ENCODE results near the gene NKD2. TPM values are rescaled to one million over a fixed set of nuclear protein-coding genes. Genes with fewer than 3 reads are reported as not detected.
"Not testable (repeated sequence)": the region's sequence is repeated elsewhere in the genome, so short reads cannot be mapped to it uniquely, and the experiment has no call there.

Gene NKD2, protein sequence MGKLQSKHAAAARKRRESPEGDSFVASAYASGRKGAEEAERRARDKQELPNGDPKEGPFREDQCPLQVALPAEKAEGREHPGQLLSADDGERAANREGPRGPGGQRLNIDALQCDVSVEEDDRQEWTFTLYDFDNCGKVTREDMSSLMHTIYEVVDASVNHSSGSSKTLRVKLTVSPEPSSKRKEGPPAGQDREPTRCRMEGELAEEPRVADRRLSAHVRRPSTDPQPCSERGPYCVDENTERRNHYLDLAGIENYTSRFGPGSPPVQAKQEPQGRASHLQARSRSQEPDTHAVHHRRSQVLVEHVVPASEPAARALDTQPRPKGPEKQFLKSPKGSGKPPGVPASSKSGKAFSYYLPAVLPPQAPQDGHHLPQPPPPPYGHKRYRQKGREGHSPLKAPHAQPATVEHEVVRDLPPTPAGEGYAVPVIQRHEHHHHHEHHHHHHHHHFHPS
- polyA plus RNA-seq (ENCODE audit: insufficient read length in 4 of 4) = 10 to 100 TPM in 3 of 4 donors, 1 to 10 TPM in 1; 7.8 to 25.3 (median 15.1) TPM

DNA sequence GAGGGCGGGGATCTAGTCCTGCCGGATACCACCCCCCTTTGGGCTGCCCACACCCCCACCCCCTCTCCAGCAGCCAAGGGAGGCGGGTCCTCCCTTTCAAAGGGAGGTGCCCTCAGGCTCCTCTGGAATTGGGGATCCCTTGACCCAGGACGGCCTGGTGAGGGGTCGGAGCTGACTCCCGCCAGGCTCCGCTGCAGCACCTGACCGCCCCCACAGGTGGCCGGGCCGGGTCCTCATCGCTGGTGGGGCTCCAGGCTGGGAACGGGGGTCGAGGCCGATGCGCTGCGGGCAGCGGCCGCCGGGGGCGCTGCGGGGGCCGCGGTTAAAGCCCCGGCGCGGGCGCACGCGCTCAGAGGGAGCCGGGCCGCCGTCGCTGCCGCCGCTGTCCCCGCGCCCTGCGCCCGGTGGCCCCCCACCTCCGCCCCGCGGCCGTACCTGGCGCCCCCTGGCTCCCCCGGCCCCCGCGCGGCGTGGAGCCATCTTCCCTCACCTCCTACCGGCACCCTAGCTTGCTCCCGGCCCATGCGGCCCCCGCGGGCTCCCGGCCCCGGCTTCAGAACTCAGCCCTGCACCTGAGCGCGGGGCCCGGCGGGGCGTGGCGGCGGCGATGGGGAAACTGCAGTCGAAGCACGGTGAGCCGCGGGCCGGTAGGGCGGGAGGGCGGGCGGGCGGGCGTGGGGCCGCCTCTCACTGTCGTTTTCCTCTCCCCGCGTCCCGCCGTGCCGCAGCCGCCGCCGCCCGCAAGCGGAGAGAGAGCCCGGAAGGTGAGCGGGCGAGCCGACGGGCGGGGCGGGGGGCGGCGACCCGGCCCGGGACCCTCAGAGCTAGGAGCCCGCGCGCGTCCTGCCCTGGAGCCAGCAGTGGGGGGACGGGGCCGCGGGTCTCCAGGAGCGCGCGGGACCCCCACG is at the start of gene NKD2:
Gene NKD2, plus strand, starts transcription at position 352 of the 908 bp plus-strand sequence. Its CDS starts 256 bp downstream, at position 608.
- no peak for DNase-seq (ENCODE audit: low read depth in 4 of 4, low spot score in 3 of 4)

DNA sequence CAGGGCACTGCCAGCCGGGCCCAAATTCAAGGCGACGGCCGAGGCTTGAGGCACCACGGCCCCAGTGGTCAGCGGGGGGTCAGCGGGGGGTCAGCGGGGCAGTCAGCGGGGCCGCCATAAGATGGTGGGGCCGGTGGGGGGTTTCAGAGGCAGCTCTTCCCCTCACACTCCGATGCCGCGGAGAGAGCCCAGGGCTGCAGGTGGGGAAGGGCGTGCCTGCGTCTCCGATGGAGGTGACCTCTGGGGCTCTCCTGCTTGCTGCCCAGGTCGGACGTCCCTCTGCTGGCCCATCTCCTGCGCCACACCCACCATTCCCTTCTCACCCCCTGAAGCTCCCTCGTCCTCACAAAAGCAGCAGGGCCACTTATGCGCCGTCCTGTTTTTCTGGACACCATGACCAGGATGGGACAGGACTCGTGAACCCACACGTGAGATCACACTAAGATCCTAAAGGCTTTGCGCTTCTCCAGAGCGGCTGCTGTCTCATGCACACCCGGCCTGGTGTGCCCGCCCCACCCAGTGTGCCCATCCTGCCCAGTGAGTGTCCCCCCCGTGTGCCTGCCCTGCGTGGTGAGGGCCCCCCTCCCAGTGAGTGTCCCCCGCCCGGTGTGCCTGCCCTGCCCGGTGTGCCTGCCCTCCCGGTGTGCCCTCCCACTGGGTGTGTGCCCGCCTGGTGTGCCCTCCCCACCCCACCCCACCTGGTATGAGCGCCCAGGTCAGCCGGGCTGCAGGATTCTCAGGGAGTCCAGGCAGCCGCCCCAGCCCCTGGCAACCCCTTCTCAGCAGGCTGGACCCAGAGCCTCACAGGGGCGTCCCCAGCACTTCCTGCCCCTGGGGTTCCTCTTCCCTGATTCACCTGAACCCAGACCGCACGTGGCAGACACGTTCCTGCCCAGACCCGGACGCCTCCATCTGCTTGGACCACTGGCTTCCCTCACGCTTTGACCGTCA is 48.7 kb upstream of the NKD2 start:
- DNase-seq (ENCODE audit: low read depth in 4 of 4, low spot score in 3 of 4) = no peak

DNA sequence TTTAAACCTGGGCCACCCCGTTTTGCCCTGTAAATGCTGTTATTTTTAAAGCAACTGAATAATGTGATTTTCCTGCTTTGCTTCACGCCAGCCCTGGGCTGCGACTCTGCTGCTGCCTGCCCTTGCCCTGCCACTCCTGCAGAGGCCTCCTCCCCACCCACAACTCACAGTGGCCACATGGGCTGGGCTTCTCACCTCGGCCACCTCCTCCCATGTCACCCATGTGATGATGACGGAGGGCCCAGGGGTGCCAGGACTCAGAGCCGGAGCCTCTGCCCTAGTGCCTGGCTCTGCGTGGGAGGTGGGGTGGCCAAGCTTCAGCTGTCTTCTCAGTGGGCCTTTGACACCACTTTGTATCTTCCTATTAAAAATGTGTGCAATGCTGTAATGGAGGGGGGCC is 48.1 kb upstream of the NKD2 start:
- no peak for DNase-seq (ENCODE audit: low read depth in 4 of 4, low spot score in 3 of 4)

DNA sequence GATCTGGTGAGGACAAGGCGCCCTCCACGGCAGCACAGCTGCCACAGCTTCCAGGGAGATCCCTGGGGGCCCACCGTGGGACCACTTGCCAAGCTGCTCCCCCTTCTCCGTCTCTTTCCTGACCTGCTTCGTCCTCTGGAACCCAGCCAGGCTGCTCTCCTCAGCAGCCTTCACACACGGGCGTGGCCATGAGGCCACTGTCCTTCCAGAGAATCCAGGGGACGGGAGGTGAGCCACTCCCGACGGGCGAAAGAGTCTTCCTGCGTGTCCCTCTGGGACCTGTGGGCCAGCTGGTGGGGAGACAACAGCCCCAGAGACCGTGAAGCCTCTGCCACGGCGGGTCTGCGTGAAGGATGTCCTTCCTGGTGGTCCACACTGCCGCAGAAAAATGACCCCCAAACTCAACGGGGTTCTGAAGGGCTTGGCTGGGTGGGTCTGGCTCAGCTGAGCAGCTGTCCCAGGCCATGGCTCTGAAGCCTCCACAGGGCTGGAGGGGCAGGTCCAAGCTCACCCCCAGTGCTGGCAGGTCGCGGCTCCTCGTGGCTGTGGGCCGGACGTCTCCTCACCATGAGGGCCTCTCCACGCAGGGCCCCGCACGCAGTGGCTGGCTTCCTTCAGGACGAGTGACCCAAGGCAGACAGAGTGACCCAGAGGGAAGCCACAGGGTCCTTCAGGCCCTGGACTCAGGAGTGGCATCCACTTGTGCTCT is 47.4 kb upstream of the NKD2 start:
- no peak for DNase-seq (ENCODE audit: low read depth in 4 of 4, low spot score in 3 of 4)

DNA sequence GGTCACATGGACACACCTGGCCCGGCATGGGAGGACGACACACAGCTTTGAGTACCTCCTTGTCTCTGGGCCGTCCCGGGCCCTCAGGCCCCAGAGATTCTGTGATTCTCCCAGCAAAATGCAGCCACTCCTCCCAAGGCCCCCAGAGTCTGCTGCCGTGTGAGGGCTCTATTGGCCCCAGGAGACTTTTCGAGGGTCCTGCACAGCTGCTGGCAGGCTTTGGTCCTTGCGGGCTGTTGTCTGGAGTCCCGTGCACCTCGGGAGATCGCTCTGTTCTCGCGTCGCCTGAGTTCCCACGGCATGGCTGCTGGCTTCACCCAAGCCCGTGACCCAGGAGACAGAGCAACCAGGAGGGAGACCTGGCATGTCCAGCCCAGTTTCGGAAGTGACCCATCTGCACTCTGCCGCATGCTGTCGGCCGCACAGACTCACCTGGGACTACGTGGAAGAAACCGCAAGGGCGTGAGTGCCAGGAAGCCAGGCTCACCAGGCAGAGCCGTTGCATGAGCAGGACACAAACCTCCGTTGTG is 46.8 kb upstream of the NKD2 start:
- DNase-seq (ENCODE audit: low read depth in 4 of 4, low spot score in 3 of 4) = no peak

DNA sequence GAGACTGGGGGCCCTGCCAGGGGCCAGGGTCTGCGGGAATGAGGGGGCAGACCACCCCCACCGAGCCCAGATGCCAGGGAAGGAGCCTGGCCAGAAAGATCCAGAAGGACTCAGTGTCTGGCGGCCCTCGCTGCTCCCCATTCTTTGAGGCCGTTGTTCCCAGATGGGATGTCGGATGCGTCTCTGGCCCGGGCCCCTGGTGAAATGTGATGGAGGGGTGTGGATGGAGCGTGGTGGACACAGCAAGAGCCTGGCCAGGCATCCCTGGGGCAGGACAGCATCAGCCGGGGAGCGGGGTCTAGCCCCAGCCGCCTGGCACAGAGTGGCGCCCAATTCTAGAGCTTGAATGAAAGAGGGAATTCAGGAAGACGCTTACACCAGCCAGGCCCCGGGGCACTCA is 46.2 kb upstream of the NKD2 start:
- DNase-seq (ENCODE audit: low read depth in 4 of 4, low spot score in 3 of 4) = no peak

DNA sequence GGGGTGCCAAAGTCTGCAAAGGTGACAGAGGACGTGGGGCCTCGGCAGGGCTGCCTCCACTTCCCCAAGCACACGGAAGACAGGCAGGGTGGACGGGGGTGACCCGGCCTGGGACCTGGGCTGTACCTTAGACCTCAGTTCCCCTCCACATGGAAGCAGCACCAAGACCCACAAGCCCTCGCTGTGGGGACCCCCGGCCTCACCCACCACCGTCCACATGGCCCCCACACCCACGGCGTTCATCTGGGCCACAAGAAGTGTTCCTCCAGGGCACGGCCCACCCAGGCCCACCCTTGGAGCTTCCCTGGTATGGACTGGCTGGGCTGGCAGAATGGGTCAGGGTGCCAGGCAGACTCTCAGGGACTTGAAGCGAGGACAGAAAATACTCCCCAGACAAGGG is 45.8 kb upstream of the NKD2 start:
- no peak for DNase-seq (ENCODE audit: low read depth in 4 of 4, low spot score in 3 of 4)

DNA sequence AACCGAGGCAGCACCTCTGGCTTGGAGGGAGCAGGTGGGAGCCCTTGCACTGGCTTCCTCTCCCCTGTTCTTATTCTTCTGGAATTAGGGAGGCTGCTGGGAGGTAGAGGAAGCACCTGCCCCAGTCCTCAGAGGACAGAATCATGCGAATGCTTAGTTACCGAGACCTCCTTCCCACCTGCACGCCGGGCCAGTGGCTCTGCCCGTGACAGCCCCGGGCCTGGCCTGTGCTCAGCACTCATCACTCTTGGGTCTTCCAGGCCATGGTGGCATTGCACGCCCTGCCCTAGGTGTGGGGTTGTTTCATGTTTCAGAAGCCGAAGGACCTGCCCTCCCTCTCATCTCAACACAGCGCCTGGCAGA is 45.3 kb upstream of the NKD2 start:
- DNase-seq (ENCODE audit: low read depth in 4 of 4, low spot score in 3 of 4) = no peak

DNA sequence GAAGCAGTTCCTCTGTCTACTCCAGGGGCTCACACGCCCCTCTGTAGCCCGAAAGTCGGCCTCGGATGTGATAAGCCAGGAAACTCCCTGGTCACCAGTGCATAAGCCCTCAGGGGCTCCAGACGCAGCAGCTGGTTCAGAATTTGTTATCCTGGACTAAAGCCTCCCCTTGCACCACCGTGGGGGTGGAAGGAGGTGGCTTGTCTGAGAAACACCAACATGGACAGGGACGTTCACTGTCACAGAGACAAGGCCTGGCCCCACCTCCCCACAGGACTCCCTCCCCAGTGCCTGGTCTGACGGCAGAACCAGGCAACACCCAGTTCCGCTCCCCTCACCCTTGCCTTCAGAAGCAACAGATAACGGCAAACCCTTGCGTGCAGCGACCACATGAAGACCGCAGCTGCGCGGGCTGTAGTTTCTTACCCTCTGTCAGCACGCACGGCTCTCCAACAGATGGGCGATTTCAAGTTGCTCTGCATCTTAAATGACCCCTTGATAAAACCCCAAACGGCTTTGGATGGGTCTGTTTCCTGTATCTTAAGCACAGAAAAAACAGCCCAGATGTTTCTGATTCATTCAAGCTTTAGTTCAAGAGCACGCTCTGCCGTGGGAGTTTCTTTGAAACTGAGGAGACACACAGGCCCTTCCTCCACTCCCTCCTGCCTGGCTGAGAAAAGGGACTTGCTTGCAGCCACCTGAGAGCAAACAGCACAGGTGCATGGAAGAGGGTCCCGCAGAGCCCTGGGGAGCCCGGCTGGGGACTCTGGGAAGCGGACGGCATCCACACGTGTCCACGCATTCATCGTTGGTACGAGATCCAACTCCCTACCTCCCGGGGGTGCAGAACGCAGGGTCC is 44.7 kb upstream of the NKD2 start:
- DNase-seq (ENCODE audit: low read depth in 4 of 4, low spot score in 3 of 4) = peak in 3 of 4 donors; percentile 64 to 76 (median 68)

DNA sequence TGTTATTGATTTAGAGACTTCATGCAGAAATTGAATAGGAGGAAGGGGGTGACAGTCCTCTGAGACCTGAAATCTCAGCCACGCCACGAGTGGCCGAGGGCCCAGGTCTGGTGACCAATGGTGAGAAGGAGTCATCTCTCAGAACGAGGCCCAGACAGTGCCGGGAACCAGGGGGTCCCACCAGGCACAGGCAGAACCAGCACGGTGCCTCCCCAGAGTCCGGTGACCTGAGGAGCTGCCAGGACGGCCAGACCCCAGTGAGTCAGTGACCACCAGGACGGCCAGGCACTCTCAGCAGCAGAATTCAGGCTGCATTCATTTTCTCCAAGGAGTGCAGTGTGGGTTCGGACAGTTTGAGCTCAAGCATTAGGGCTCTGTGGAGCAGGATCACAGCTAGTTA is 43.8 kb upstream of the NKD2 start:
- no peak for DNase-seq (ENCODE audit: low read depth in 4 of 4, low spot score in 3 of 4)

DNA sequence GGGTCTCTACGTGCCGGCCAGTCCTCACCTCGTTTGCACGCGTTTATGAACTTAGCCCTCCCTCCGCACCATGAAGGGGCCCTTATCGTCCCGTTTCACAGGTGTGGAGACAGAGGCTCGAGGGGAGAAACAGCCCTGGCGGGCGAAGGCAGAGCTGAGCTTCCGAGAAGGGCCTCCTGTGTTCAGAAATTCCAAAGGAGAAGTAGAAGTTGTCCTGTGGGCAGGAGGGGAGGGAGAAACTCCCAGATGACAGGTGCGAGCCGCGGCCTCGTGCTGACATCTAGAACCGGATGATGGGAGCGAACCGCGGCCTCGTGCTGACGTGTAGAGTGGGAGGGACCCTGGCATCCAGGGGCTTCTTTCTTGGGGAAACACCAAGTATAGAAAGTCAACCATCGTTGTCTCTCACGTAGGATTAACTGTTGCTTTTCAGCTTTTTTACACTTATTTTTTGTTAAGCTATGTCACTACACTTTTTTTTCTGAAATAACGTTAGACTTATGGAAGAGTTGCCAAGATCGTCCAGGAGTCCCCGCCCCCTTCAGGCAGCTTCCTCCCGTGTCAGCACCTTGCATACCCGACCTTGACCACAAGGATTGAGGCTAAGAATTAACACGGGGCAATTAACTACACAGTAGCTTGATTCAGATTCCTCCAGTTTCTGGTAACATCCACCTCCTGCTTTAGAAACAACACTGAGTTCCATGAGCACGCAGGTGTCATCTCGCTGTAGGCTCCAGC is 42.8 kb upstream of the NKD2 start:
- DNase-seq (ENCODE audit: low read depth in 4 of 4, low spot score in 3 of 4) = no peak

DNA sequence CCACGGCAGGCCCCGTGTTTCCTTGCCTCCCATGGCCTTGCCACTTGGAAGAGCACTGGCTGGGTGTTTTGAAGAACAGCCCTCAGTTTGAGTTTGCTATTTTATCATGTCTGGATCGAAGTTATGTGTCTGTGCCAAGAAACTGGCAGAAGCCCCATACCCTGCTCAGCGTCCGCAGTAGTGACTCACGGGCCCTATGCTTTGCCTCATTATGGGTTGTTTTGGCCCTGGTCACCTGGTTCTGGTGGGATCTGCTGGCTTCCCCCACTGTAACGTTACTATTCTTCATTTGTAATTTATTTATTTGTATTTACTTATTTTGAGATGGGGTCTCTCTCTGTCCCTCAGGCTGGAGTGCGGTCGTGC is 42.3 kb upstream of the NKD2 start:
- DNase-seq (ENCODE audit: low read depth in 4 of 4, low spot score in 3 of 4) = no peak

DNA sequence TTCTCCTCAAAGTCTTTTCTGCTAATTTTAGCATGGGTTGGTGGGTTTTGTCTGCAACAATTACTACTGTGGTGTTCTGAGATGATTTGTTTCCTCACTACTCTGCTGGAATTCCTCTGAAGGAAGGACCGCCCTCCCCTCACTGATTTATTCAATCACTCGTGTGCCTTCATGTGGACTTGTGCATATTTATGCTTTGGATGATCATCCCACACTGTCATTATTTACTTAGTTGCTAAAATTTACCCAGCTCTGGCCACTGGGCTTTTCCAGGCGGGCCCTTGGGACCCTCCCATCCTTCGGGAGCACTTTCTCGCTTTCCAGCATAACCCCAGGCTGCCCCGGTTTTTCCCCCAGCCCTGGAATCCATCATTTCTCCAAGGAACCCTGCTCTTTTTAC is 41.7 kb upstream of the NKD2 start:
- no peak for DNase-seq (ENCODE audit: low read depth in 4 of 4, low spot score in 3 of 4)

DNA sequence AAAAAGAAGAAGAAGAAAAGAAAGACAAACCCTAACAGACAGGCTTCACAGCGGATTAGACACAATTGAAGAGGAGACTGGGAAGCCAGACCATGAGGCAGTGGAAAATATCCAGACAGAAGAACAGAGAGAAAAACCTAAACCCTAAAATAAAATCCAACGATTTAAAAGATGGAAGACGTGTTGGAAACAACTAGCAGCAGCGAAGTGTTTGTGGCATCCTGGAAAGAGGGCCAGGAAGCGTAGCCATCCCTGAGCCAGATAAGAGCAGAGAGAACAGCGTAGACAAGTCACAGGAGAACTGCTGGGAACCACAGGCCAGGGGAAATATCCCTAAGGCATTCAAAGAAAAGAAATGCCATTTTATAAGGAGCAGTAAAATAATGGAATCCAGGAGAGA is 39.7 kb upstream of the NKD2 start:
- DNase-seq (ENCODE audit: low read depth in 4 of 4, low spot score in 3 of 4) = no peak

DNA sequence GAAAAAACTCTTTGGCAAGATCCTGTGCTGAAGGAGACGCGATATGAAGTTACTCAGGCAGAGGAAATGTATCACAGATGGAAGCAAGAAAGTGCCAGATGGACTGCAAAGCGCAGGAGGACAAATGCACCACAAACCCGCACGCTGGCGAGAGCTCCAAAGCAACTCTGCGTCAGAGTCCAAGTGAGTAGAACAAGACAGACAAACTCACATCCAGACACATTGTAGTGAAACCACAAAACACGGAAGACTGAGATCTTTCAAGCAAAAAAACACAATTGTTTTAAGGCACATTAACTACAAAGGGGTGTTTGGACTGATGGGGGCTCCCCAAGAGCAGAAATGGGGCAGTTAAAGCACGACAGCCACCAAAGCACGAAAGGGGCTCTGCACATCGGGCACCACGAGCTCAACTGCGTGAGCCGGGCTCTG is 39.2 kb upstream of the NKD2 start:
- no peak for DNase-seq (ENCODE audit: low read depth in 4 of 4, low spot score in 3 of 4)

DNA sequence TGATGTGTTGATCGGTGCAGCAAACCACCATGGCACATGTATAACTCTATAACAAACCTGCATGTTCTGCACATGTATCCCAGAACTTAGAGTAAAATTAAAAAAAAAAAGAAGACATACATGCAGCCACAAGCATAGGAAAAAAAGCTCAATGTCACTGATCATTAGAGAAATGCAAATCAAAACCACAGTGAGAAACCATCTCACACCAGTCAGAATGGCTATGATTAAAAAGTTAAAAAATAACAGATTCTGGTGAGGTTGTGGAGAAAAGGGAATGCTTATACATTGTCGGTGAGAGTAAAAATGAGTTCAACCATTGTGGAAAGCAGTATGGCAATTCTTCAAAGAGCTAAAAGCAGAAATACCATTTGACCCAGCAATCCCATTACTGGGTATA is 36.0 kb upstream of the NKD2 start:
- DNase-seq (ENCODE audit: low read depth in 4 of 4, low spot score in 3 of 4) = not testable (repeated sequence)

DNA sequence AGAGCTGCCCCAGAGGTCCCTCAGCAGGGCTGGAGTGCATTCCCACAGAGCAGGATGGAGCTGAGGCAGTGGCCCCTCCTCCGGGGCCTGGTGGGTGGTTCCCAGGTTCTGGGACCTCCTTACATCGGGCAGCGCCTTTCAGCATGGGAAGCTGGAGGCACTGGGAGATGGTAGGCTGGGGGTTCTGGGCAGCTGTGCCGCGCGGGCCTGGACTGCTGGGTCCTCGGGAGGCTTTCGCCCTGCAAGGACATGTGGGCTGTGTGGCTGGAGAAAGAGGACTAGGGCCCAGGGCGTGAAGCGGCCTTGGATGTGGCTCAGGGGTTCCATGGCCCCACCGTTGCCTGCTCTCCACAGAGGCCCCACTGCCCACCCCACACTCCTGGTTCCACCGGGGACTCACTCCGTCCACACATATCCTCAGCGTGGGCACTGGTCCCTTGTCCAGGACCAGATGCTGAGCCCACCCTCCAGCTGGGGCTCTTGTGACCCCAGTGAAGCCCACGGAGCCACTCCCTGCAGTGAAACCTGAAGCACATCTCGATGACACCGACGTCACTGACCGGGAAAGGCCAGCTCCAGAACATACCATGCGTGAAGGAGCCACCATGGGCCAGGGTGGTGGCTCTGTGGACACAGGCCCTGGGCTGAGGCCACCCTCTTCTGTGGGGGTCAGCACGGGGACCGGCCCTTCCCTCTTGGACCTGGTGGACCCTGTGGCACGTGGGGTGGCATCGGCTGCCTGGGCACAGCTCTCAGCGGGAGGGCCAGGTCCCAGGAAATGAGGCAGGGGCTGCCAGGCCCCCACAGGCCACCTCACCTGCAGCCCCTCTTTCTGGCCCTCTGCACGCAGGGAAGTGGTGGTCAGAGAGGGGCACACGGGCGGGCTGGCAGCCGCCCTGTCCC is 31.5 kb upstream of the NKD2 start:
- no peak for DNase-seq (ENCODE audit: low read depth in 4 of 4, low spot score in 3 of 4)

All from left renal pelvis (tissue), 4 donors.